Cerebellar cortex (tissue), 1 donor: ENCODE measurements around the gene MAEA.
A peak's percentile ranks its signal among the peaks of the same experiment; 100 is the strongest.
"Not testable (repeated sequence)": the region's sequence is repeated elsewhere in the genome, so short reads cannot be mapped to it uniquely, and the experiment has no call there.

ENCODE experiments used
- DNase-seq: peaks from one replicate; pipeline ENCODE4 v3.0.0-alpha.2; 2015; ENCODE audit warnings: low spot score

MAEA gene

DNA sequence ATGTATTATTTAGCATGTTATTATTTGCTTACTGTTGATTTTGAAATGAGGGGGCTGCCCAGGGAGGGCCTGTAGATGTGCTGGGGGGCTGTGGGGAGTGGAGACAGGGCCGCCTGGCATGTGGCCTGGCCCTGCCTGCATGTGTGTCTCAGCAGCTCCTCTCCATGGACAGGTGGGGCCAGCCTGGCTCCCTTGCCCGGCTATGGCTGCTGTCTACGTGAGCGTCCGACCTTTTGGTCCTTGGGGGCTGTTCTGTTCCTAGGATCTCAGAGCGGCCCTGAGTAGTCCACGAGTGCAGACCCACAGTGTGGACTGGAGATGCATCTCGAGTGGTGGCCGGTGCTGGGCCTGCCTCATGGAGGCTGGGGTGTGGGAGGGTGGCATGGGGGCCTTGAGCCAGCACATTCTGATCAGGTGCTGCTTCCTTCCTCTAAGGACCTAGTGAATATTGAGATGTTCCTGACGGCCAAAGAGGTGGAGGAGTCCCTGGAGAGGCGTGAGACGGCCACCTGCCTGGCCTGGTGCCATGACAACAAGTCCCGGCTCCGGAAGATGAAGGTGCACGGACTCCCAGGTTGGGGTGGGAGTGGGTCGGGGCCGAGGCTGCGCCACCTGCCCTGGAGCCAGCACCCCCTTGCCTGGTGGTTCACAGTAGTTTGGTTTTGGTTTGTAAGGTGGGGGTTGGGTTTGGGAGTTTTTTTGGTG is 32.4 kb downstream of the MAEA start:
- no peak for DNase-seq

DNA sequence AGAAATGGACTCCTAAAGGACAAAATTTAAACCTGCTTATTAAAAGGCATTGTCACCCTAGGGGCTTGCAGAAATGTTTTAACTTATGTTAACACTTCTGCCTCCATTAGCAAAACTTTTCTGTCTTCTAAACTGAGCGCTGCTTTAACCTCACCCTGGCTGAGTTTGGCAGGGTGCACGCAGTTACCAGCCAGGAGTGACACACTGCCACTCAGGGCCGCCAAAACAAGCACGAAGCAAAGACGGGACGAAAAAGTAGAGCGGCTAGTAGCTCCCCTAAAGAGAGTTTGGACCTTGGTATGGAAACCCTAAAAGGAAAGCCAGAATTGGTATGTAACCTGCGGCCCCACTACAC is 33.6 kb downstream of the MAEA start:
- no peak for DNase-seq

DNA sequence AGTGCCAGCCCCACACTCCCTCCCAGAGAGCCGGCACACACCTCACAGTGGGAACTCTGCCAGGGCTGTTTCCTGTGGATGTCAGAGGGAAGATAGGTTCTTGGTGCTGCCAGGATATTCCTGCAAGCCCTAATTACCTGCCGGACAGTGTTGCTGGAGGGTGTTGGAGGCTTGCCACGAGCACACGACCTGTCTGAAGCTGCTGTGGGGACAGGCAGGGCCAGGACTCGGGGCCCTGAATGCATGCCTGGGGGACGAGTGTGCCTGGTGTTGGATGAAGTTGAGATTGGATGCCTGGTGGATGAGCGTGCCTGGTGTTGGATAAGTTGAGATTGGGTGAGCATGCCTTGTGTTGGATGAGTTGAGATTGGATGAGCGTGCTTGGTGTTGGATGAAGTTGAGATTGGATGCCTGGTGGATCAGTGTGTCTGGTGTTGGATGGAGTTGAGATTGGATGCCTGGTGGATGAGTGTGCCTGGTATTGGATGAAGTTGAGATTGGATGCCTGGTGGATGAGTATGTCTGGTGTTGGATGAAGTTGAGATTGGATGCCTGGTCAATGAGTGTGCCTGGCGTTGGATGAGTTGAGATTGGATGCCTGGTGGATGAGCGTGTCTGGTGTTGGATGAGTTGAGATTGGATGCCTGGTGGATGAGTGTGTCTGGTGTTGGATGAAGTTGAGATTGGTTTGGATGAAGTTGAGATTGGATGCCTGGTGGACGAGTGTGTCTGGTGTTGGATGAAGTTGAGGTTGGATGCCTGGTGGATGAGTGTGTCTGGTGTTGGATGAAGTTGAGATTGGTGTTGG is 34.1 kb downstream of the MAEA start:
- peak; percentile 67 for DNase-seq

DNA sequence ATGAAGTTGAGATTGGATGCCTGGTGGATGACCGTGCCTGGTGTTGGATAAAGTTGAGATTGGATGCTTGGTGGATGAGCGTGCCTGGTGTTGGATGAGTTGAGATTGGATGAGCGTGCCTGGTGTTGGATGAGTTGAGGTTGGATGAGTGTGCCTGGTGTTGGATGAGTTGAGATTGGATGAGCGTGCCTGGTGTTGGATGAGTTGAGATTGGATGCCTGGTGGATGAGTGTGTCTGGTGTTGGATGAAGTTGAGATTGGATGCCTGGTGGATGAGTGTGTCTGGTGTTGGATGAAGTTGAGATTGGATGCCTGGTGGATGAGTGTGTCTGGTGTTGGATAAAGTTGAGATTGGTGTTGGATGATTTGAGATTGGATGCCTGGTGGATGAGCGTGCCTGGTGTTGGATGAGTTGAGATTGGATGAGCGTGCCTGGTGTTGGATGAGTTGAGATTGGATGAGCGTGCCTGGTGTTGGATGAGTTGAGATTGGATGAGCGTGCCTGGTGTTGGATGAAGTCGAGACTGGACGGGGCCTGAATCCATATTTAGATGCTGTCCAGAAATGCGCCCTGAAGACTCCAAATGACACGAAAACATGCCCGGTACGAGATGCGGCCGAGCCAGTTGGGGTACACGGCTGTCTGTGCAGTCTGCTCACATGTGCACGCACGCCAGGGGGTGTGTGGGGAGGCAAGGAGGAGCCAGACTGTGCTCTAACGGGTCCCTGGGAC is 34.9 kb downstream of the MAEA start:
- DNase-seq = not testable (repeated sequence)

DNA sequence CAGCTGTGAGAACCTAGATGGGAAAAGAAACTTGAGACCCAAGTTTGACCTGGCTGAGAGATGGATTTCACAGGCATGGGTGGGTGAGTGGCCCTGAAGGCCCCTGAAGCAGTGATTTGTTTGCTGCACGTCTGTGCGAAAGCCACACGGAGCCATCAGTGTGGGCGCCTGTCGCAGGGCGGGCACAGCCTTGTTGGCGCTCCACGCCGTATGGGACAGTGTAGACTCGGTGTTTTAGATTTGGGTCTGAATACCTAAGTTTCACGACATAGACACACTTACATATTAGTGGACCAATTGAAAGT is 35.4 kb downstream of the MAEA start:
- no peak for DNase-seq

DNA sequence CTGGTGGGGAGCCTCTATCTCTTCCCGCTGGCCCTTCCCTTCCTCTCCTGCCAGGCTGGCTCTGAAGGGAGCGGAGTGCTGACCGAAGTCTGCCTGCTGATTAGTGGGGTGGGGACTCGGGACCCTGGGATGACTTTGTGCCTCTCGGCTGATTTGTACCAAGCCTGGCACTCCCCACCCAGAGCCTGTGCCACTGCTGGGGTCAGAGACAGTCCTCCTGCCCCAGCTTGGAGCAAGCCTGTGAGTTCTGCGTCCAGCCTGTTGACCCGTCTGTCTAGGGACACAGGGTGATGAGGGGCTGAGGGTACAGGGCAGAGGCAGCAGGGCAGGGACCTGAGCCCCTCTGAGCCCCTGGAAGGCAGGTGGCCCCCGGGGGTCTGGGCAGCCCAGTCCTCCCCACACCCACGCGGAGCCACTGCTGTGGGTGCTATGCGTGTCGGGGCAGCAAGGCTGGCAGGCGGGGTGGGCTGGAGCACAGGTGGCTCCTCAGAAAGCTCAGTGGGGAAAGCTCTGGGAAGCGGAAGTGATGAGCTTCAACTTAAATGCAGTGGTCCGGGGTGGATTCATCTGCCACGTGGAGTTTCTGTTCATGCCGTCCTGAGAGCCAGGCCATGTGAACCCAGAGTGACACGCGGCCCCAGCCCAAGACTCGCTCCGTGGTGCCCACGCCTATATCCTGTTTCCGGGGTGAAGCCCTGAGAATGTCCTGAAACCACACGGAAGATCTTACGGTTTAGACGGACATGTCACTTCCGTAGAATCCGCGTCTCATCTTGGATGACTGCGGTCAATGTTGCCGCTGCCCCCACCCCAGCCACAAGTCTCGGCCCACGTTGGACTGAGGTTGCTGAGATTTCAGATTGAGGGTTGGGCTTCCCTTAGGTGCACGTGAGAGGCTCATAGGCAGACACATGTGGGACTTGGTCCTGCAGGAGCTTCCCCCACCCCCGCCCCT is 36.3 kb downstream of the MAEA start:
- no peak for DNase-seq

DNA sequence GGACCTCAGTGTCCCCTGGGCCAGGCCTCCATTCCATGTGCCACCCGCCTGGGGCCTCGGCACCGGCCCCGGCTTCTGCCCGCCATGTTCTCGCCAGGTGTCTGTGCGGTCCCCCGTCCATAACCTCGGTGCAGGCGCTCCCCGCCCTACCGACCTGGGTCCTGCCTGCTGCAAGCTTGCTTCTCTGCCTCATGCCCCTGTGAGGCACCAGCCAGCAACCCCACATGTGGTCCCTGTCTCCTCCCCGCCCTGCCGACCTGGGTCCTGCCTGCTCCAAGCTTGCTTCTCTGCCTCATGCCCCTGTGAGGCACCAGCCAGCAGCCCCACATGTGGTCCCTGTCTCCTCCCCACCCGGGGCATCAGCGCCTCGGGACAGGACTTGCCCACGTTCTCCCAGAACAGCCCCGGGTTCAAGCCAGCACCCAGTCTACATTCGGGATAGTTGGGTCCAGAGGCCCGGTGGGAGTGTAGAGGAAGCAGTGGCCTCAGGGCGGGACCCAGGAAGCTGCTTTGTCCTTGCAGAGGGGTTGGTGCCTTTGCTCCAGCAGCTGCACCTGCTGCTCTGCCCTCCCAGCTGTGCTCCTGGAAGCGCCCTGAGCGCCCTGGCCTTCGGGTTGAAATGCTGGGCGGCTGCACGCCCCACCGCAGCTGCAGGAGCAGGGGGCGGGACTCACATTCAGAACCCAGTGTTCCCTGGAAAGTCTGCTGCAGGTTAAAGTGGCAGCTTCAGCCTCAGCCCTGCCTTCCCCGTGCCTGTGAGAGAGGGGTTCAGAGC is 37.2 kb downstream of the MAEA start:
- no peak for DNase-seq

DNA sequence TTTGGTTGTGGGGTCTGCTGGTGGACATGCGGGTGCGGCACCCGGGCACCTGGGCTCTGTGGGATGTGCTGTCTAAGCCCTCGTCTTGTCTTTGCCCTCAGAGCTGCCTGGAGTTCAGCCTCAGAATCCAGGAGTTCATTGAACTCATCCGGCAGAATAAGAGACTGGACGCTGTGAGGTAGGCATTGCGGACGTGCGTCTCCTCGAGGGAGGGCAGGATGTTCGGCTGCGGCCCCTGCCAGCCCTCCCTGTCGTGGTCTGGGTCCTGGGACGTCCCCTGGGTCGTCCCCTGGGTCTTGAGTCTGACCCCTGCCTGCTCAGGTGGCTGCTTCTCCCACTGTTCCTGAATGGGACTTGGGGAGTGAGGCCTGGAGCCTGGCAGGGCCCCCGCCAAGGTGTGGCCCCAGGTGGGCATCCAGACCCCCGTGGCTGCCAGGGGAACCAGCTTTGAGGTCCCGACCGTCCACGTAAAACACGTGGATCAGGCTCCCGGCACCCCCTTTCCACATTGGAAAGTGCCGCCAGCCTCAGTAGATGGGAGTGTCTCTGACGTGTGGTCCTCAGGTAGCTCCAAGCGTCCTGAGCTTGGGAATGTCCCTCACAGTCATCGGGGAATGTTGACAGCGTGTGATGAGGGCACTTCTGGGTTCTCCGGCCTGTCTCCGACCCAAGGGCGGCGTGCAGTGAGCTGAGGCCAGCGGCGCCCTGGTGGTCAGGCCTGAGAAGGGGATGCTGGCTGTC is 38.0 kb downstream of the MAEA start:
- no peak for DNase-seq

DNA sequence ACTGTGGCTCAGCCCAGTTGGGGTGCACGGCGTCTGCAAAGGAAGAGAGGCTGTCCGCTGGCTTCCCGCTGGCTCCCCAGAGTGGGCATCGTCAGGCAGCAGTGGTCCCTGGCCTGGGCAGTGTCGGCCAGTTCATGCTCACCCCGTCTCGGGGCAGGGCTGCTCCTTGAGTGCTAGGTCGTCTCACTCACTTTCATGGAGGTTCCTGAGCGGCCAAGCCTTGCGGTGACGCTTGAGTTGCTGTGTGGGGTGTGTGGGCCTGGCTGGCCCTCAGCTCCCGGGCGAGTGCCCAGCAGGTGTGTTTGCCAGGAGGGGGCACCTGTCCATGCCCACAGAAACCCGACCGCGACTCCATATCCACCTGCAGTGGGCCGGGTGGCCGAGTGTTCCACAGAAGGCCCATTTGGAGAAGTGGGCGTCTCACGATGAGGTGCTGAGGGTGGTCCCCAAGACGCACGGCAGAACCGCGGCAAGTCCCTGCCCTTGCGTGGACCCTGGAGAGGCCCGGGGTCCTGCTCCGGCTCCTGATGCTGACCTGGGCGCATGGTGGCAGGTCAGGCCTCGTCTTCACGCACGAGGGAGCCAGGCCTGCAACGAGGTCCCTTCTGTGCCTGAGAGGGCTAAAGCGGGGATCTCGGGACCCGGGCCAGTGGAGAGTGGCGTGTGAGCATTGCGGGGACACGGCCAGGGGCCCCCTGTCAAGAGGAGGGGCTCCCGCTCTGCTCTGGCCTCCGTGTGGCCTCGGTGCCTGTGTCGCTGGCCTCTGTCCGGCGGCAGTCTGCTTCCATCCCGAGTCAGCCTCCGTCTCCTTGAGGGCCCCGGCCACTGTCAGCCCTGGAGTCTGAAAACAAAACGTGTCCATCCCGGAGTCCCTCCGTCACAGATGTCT is 38.8 kb downstream of the MAEA start:
- no peak for DNase-seq

DNA sequence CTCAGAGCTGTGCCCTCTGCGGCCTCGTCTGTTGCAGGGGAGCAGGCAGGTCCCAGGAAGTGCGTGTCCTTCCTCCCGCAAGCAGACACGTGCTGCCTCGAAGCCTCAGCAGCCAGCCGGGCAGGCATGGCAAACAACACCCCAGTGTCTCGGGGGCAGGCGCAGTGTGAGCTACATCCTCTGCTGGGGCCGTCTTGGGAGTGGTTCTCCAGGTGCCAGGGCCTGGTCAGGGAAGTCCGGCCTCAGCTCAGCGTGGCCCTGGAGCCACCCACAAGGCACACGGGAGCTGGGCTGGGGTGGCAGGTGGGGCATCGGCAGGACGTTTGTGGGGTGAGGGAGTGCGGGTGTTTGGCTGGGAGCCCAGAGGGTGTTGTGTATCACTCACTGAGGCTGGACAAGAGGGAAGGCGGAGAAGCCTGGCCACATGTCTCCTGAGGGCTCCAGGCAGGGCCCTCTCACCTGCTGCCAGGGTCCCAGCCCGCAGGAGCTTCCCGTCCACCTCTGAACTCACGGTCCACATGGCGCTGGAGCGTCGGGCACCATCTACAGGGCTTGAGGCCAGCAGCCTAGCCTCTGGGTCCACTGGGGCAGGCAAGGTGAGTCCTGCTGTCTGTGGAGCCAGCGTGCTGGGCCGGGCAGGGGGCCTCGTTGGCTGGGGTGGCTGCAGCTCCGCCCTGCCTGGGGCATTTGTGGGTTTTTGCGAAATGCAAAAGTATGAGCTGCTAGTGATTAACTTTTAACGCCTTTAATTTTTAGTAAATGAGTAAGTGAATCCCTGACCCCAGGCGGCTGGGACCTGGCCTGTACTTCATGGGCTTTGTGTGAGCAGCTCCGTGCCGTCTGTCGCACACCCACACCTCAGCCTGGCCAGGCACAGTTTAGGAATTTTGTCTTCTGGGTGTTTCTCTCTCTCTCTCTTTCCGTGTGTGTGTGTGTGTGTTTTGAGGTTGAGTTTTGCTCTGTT is 40.0 kb downstream of the MAEA start:
- no peak for DNase-seq

DNA sequence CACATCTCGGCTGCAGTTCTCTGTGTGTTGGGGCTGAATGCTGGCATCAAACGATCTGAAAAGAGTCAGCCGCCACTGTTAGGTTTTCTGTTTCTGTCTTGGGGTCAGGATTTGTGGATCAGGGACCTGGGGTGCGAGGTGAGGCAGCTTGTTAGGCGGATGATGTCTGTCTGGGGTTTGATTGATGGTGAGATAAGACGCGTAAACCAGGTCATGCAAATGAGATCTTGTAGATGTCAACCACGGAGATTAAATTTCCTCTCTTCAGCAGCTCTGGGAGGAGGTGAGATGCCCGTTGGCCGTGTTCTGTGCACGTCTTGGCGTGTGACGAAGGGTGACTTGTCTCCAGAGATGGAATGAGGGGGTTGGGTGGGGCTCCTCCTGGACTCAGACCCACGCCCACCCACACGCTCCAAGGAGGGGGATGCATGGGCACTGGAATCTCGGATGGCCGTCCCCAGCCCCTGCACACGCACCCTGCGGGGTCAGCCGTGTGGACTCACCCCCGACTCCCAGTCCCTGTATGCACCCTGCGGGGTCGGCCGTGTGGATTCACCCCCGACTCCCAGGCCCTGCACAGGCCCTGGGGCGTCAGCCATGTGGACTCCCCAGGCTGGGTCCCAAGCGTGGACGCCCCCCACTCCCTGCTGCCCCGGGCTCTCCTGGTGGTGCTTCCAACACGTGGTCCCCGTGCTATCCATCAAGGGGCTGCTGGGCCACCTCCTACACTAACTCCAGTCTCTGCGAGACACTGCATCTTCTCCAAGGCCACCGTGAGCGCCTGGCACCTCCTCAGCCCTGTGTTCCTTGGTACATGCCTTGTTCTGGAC is 41.3 kb downstream of the MAEA start:
- DNase-seq = no peak

DNA sequence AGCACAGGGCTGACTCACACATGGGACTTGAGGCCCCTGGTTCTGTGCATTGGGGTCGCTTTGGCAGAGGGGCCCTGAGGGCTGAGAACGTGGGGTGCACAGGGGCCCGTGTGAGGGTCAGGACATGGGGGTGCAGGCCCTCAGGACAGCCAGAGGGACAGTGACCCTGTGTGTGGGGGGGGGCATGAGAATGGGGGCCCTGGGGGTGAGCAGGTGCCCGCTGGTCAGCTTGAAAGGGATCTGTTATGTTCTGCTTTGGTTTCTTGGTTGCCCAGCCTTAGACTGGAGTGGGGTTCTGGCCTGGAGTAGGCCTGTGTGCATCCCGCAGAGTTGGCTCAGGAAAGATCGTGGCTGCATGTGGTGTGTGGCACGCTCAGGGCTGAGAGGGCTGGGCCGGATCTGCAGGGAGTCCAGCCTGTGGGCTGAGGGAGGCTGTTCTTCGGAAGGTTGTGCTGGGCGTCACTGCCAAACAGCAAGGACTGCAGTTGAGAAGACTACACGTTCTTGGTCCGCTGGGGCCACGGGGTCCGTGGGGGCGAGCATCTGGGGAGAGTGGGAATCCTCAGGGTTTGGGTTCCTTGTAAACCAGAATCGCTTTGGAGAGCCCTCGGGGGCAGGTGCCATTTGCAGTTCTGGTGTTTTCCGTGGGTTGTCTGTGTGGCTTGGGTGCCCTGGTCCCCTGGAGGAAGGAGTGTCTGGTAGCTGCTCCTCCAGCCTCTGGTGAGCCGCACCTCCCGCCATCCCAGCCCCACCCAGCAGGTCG is 42.1 kb downstream of the MAEA start:
- DNase-seq = peak; percentile 46

DNA sequence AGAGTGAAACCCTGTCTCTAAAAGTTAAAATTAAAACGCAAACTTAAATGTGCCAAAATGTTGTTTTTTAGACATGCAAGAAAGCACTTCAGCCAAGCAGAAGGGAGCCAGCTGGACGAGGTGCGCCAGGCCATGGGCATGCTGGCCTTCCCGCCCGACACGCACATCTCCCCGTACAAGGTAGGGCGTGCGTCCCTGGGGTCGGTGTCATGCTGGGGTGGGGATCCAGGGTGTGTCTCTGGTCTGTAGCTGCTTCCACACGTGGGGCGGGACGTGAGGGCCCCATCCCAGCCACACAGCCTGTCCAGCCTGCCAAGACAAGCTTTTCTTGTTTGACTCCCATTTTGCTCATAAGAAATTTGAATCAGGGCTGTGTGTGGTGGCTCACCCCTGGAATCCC is 43.0 kb downstream of the MAEA start:
- DNase-seq = no peak

DNA sequence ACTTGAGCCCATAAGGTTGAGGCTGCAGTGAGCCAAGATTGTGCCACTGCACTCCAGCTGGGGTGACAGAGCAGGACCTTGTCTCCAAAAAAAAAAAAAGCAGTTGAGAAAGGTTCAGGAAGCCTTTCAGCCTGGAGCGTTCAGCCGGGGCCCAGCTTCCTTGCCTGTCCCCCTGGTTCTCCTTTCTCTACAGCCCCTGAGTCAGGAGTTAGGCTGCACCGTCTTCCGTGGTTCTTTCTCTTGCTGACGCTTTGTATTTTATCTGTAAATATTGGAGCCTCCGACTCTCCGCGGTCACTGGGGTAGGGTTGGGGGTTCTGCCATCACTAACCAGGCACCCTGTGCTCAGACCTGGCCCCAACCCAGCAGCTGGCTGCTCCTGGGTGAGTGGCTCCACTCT is 43.6 kb downstream of the MAEA start:
- DNase-seq = no peak

DNA sequence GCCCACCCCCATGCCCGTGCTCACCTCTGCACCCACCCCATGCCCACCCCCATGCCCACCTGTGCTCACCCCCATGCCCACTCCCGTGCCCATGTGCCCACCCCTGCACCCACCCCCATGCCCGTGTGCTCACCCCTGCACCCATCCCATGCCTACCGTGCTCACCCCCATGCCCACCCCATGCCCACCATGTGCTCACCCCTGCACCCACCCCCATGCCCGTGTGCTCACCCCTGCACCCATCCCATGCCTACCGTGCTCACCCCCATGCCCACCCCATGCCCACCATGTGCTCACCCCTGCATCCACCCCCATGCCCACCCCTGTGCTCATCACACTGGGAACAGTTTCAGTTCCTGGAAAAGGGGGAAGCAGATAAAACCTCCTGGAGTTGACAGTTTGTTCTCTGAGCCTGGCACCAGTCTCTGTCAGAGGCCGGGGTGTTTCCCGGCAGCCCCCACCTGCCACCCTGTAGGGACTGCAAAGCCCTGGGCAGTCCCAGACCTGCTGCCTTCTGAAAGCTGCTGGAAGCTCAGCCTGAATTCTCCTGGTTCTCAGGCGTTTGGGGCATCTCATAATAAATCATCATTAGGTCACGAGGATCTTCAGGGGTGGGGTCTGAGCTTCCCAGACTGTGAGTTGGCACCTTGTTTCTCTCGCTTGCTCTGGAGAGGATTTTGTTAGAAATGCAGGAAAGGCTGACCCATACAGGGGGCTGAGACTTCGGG is 44.3 kb downstream of the MAEA start:
- not testable (repeated sequence) for DNase-seq

DNA sequence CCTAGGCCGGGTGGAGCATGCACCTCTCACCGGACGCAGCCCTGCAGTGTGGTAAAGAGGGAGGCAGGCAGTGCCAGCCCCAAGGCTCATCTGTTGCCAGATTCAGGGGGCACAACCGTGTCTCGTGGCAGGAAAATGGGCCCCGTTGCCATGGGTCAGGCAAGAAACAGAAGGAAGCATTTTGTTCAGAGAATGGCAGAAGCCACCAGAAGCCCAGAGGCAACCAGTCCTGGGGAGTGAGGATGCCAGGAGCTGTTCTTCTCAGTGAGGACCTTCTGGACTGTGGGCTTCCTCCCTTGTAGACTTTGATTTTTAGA is 44.8 kb downstream of the MAEA start:
- no peak for DNase-seq
